WTC11 (cell line): ENCODE measurements around the gene FBF1.

Experiments
- JAZF1 ChIP-seq: fragments of 250-450 bp; sonication (Bioruptor Pico); IDR thresholded peaks from 2 replicates; pipeline ENCODE4 v1.9.0; 2021; ENCODE audit warnings: moderate library complexity, mild to moderate bottlenecking, inconsistent platforms
- RELA ChIP-seq: sonication (generic); formaldehyde crosslinking; IDR thresholded peaks from 2 replicates; pipeline ENCODE4 v1.8.1; 2022; ENCODE audit warnings: missing genetic modification reagents, mild to moderate bottlenecking, borderline replicate concordance
- ZNF219 ChIP-seq: sonication (generic); formaldehyde crosslinking; IDR thresholded peaks from 2 replicates; pipeline ENCODE4 v1.8.0; 2023; ENCODE audit warnings: missing genetic modification reagents, mild to moderate bottlenecking, borderline replicate concordance
- ZNF416 ChIP-seq: fragments of 250-450 bp; sonication (Bioruptor Pico); IDR thresholded peaks from 2 replicates; pipeline ENCODE4 v1.9.0; 2021; ENCODE audit warnings: mild to moderate bottlenecking, inconsistent platforms
- TF ChIP-seq, protein P1 (sequence below): sonication (generic); formaldehyde crosslinking; IDR thresholded peaks from 2 replicates; pipeline ENCODE4 v1.8.1; 2022; ENCODE audit warnings: low read depth, mild to moderate bottlenecking, moderate library complexity, missing genetic modification reagents, borderline replicate concordance
- TF ChIP-seq, protein P2 (sequence below): sonication (generic); formaldehyde crosslinking; IDR thresholded peaks from 2 replicates; pipeline ENCODE4 v1.8.0; 2022; ENCODE audit warnings: mild to moderate bottlenecking, missing genetic modification reagents
- TF ChIP-seq, protein P3 (sequence below): sonication (generic); formaldehyde crosslinking; IDR thresholded peaks from 2 replicates; pipeline ENCODE4 v1.8.1; 2022; ENCODE audit warnings: mild to moderate bottlenecking, moderate library complexity, missing genetic modification reagents
- TF ChIP-seq, protein P4 (sequence below): sonication (generic); formaldehyde crosslinking; IDR thresholded peaks from 2 replicates; pipeline ENCODE4 v1.8.0; 2022; ENCODE audit warnings: mild to moderate bottlenecking, missing genetic modification reagents
- TF ChIP-seq, protein P5 (sequence below): sonication (generic); formaldehyde crosslinking; IDR thresholded peaks from 2 replicates; pipeline ENCODE4 v1.8.1; 2023; ENCODE audit warnings: mild to moderate bottlenecking, missing genetic modification reagents
- TF ChIP-seq, protein P6 (sequence below): fragments of 200-600 bp; IDR thresholded peaks from 2 replicates; pipeline ENCODE4 v1.8.0; 2022; ENCODE audit warnings: antibody characterized with exemption
- TF ChIP-seq, protein P7 (sequence below): sonication (generic); formaldehyde crosslinking; conservative IDR thresholded peaks from 2 replicates; pipeline ENCODE4 v1.8.1; 2022; ENCODE audit warnings: mild to moderate bottlenecking, missing genetic modification reagents
- TF ChIP-seq, protein P8 (sequence below): sonication (generic); formaldehyde crosslinking; IDR thresholded peaks from 2 replicates; pipeline ENCODE4 v1.8.1; 2023; ENCODE audit warnings: mild to moderate bottlenecking, missing genetic modification reagents, borderline replicate concordance
- TF ChIP-seq, protein P9 (sequence below): sonication (generic); formaldehyde crosslinking; IDR thresholded peaks from 2 replicates; pipeline ENCODE4 v1.8.1; 2023; ENCODE audit warnings: mild to moderate bottlenecking, missing genetic modification reagents, moderate library complexity

DNA sequence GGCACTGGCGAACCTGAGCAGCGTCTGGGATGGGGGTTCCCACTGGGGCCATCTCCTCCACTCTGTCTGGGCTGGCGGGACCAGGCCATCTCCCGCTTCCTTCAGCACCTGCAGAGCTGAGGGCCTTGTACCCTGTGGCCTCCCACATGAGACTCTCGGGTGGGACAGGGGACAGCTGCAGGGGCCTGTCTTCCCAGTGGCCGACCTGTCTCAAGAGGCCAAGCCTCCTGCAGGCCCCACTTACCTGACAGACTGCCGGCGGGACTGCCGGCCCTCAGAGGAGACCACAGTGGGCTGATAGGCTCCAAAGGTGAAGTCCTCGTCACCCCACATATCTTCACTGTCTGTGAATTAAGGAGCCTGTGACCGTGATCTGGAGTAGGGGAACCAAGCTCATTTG lies 15.7 kb downstream of the FBF1 start:
- TF ChIP-seq, protein P1, sequence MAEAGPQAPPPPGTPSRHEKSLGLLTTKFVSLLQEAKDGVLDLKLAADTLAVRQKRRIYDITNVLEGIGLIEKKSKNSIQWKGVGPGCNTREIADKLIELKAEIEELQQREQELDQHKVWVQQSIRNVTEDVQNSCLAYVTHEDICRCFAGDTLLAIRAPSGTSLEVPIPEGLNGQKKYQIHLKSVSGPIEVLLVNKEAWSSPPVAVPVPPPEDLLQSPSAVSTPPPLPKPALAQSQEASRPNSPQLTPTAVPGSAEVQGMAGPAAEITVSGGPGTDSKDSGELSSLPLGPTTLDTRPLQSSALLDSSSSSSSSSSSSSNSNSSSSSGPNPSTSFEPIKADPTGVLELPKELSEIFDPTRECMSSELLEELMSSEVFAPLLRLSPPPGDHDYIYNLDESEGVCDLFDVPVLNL (CRISPR knock-in tag), result no peak
- TF ChIP-seq JAZF1 (CRISPR knock-in tag) (no peak), ZNF416 (CRISPR knock-in tag) (no peak), RELA (CRISPR knock-in tag) (no peak), ZNF219 (CRISPR knock-in tag) (no peak)
- TF ChIP-seq, protein P2, sequence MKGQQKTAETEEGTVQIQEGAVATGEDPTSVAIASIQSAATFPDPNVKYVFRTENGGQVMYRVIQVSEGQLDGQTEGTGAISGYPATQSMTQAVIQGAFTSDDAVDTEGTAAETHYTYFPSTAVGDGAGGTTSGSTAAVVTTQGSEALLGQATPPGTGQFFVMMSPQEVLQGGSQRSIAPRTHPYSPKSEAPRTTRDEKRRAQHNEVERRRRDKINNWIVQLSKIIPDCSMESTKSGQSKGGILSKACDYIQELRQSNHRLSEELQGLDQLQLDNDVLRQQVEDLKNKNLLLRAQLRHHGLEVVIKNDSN (CRISPR knock-in tag), result no peak
- TF ChIP-seq, protein P3, sequence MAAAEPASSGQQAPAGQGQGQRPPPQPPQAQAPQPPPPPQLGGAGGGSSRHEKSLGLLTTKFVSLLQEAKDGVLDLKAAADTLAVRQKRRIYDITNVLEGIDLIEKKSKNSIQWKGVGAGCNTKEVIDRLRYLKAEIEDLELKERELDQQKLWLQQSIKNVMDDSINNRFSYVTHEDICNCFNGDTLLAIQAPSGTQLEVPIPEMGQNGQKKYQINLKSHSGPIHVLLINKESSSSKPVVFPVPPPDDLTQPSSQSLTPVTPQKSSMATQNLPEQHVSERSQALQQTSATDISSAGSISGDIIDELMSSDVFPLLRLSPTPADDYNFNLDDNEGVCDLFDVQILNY (CRISPR knock-in tag), result no peak
- TF ChIP-seq, protein P4, sequence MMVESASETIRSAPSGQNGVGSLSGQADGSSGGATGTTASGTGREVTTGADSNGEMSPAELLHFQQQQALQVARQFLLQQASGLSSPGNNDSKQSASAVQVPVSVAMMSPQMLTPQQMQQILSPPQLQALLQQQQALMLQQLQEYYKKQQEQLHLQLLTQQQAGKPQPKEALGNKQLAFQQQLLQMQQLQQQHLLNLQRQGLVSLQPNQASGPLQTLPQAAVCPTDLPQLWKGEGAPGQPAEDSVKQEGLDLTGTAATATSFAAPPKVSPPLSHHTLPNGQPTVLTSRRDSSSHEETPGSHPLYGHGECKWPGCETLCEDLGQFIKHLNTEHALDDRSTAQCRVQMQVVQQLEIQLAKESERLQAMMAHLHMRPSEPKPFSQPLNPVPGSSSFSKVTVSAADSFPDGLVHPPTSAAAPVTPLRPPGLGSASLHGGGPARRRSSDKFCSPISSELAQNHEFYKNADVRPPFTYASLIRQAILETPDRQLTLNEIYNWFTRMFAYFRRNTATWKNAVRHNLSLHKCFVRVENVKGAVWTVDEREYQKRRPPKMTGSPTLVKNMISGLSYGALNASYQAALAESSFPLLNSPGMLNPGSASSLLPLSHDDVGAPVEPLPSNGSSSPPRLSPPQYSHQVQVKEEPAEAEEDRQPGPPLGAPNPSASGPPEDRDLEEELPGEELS (CRISPR knock-in tag), result no peak
- TF ChIP-seq, protein P5, sequence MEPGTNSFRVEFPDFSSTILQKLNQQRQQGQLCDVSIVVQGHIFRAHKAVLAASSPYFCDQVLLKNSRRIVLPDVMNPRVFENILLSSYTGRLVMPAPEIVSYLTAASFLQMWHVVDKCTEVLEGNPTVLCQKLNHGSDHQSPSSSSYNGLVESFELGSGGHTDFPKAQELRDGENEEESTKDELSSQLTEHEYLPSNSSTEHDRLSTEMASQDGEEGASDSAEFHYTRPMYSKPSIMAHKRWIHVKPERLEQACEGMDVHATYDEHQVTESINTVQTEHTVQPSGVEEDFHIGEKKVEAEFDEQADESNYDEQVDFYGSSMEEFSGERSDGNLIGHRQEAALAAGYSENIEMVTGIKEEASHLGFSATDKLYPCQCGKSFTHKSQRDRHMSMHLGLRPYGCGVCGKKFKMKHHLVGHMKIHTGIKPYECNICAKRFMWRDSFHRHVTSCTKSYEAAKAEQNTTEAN, result no peak
- TF ChIP-seq, protein P6, sequence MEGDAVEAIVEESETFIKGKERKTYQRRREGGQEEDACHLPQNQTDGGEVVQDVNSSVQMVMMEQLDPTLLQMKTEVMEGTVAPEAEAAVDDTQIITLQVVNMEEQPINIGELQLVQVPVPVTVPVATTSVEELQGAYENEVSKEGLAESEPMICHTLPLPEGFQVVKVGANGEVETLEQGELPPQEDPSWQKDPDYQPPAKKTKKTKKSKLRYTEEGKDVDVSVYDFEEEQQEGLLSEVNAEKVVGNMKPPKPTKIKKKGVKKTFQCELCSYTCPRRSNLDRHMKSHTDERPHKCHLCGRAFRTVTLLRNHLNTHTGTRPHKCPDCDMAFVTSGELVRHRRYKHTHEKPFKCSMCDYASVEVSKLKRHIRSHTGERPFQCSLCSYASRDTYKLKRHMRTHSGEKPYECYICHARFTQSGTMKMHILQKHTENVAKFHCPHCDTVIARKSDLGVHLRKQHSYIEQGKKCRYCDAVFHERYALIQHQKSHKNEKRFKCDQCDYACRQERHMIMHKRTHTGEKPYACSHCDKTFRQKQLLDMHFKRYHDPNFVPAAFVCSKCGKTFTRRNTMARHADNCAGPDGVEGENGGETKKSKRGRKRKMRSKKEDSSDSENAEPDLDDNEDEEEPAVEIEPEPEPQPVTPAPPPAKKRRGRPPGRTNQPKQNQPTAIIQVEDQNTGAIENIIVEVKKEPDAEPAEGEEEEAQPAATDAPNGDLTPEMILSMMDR, result no peak
- TF ChIP-seq, protein P7, sequence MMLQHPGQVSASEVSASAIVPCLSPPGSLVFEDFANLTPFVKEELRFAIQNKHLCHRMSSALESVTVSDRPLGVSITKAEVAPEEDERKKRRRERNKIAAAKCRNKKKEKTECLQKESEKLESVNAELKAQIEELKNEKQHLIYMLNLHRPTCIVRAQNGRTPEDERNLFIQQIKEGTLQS (CRISPR knock-in tag), result no peak
- TF ChIP-seq, protein P8, sequence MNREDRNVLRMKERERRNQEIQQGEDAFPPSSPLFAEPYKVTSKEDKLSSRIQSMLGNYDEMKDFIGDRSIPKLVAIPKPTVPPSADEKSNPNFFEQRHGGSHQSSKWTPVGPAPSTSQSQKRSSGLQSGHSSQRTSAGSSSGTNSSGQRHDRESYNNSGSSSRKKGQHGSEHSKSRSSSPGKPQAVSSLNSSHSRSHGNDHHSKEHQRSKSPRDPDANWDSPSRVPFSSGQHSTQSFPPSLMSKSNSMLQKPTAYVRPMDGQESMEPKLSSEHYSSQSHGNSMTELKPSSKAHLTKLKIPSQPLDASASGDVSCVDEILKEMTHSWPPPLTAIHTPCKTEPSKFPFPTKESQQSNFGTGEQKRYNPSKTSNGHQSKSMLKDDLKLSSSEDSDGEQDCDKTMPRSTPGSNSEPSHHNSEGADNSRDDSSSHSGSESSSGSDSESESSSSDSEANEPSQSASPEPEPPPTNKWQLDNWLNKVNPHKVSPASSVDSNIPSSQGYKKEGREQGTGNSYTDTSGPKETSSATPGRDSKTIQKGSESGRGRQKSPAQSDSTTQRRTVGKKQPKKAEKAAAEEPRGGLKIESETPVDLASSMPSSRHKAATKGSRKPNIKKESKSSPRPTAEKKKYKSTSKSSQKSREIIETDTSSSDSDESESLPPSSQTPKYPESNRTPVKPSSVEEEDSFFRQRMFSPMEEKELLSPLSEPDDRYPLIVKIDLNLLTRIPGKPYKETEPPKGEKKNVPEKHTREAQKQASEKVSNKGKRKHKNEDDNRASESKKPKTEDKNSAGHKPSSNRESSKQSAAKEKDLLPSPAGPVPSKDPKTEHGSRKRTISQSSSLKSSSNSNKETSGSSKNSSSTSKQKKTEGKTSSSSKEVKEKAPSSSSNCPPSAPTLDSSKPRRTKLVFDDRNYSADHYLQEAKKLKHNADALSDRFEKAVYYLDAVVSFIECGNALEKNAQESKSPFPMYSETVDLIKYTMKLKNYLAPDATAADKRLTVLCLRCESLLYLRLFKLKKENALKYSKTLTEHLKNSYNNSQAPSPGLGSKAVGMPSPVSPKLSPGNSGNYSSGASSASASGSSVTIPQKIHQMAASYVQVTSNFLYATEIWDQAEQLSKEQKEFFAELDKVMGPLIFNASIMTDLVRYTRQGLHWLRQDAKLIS (CRISPR knock-in tag), result no peak
- TF ChIP-seq, protein P9, sequence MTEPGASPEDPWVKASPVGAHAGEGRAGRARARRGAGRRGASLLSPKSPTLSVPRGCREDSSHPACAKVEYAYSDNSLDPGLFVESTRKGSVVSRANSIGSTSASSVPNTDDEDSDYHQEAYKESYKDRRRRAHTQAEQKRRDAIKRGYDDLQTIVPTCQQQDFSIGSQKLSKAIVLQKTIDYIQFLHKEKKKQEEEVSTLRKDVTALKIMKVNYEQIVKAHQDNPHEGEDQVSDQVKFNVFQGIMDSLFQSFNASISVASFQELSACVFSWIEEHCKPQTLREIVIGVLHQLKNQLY (CRISPR knock-in tag), result no peak
